ENCODE measurements around the gene BRD8.

The BRD8 gene

DNA sequence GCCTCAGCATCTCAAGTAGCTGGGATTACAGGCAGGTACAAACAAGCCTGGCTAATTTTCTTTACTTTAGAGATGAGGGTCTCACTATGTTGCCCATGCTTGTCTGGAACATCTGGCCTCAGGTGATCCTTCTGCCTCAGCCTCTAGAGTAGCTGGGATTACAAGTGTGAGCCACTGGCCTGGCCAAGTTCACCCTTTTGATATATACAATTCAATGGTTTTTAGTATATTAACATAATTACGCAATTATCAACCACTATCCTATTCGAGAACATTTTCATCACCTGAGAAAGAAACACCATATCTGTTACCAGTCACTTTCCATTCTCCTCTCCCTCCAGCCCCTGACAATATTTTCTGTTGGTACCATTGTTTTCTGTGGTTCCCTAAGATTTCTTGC lies 38.4 kb upstream of the BRD8 start:
- H3K9ac ChIP-seq (ENCODE audit: low read length) = no peak overlapping the region
- peaks cover 3% of the 10 kb centered on the region for H3K79me1 ChIP-seq (ENCODE audit: low read length)
- H3K4ac ChIP-seq (ENCODE audit: low read depth, low read length) = no peak overlapping the region
- H4K8ac ChIP-seq (ENCODE audit: low read depth, low read length) = no peak overlapping the region
- H3K4me1 ChIP-seq (ENCODE audit: control insufficient read depth in 1 of 2, insufficient read depth in 2 of 2, low read length in 2 of 2) = no peaks in the 10 kb centered on the region
- WGBS (ENCODE audit: extremely low coverage, insufficient coverage, insufficient read length) = no CpG with 5 or more reads among the region's 2 CpGs
- no peaks in the 10 kb centered on the region for H3K36me3 ChIP-seq (ENCODE audit: control insufficient read depth in 1 of 2, insufficient read depth in 2 of 2, low read length in 2 of 2)
- no peak overlapping the region for H3K27ac ChIP-seq (ENCODE audit: low read depth, low read length)
- H3K18ac ChIP-seq (ENCODE audit: low read length) = no peak overlapping the region
- no peak overlapping the region for H2BK12ac ChIP-seq (ENCODE audit: low read length)
- H3K79me2 ChIP-seq (ENCODE audit: control insufficient read depth, insufficient read depth, low read length, poor library complexity) = peaks cover 4% of the 10 kb centered on the region
- H3K4me3 ChIP-seq (ENCODE audit: low read depth, low read length) = no peak overlapping the region
- no peak overlapping the region for H3K4me2 ChIP-seq (ENCODE audit: low read length)
- no peaks in the 10 kb centered on the region for H3K9me3 ChIP-seq (ENCODE audit: insufficient read depth, low read depth, low read length)
- H3K27me3 ChIP-seq (ENCODE audit: insufficient read depth, low read length) = no peaks in the 10 kb centered on the region
- no peak overlapping the region for H4K91ac ChIP-seq (ENCODE audit: low read depth, low read length)
- no peak overlapping the region for H3K14ac ChIP-seq (ENCODE audit: low read length)
- H2AFZ ChIP-seq (ENCODE audit: insufficient read depth, low read length, poor library complexity) = no peak overlapping the region
- no peak overlapping the region for H3K23ac ChIP-seq (ENCODE audit: low read length)
- no peak overlapping the region for H2BK120ac ChIP-seq (ENCODE audit: insufficient read depth, low read length, poor library complexity)
- no peak for DNase-seq
- no peak overlapping the region for H4K12ac ChIP-seq (ENCODE audit: low read depth, low read length)
- no peak overlapping the region for H2AK5ac ChIP-seq (ENCODE audit: low read length)
- H2BK5ac ChIP-seq (ENCODE audit: low read depth, low read length, poor library complexity) = no peak overlapping the region

GRCh38 chr5:138213161-138214029 lies 35.0 kb upstream of the BRD8 start, which contains the start of gene CDC23:
Gene CDC23 (minus strand): TSS chr5:138213323. CDS start chr5:138213312, 11 bp downstream.
- Histone ChIP-seq H3K36me3 (ENCODE audit: control insufficient read depth in 1 of 2, insufficient read depth in 2 of 2, low read length in 2 of 2) (peaks cover 3 to 4% of the 10 kb centered on the region in 2 experiments), H2BK12ac (ENCODE audit: low read length) (no peak within 1 kb of the TSS), H2AK5ac (ENCODE audit: low read length) (peak within 1 kb of the TSS; percentile 11), H2AFZ (ENCODE audit: insufficient read depth, low read length, poor library complexity) (peak within 1 kb of the TSS; percentile 93), H3K27ac (ENCODE audit: low read depth, low read length) (no peak within 1 kb of the TSS), H3K14ac (ENCODE audit: low read length) (peak within 1 kb of the TSS; percentile 95), H2BK120ac (ENCODE audit: insufficient read depth, low read length, poor library complexity) (peak within 1 kb of the TSS; percentile 81), H3K23ac (ENCODE audit: low read length) (no peak within 1 kb of the TSS), H3K4me3 (ENCODE audit: low read depth, low read length) (peak within 1 kb of the TSS; percentile 89), H3K18ac (ENCODE audit: low read length) (peak within 1 kb of the TSS; percentile 92), H3K9ac (ENCODE audit: low read length) (peak within 1 kb of the TSS; percentile 81), H3K4me2 (ENCODE audit: low read length) (peak within 1 kb of the TSS; percentile 91), H3K79me1 (ENCODE audit: low read length) (peaks cover 3% of the 10 kb centered on the region), H4K8ac (ENCODE audit: low read depth, low read length) (peak within 1 kb of the TSS; percentile 98), H3K9me3 (ENCODE audit: insufficient read depth, low read depth, low read length) (peaks cover 1% of the 10 kb centered on the region), H4K91ac (ENCODE audit: low read depth, low read length) (peak within 1 kb of the TSS; percentile 87), H3K27me3 (ENCODE audit: insufficient read depth, low read length) (no peaks in the 10 kb centered on the region), H3K79me2 (ENCODE audit: control insufficient read depth, insufficient read depth, low read length, poor library complexity) (peaks cover 4% of the 10 kb centered on the region), H3K4ac (ENCODE audit: low read depth, low read length) (peak within 1 kb of the TSS; percentile 96), H2BK5ac (ENCODE audit: low read depth, low read length, poor library complexity) (peak within 1 kb of the TSS; percentile 62), H4K12ac (ENCODE audit: low read depth, low read length) (peak within 1 kb of the TSS; percentile 95), H3K4me1 (ENCODE audit: control insufficient read depth in 1 of 2, insufficient read depth in 2 of 2, low read length in 2 of 2) (no peaks in the 10 kb centered on the region)
- peak; percentile 98 to 100 for DNase-seq
- WGBS (ENCODE audit: extremely low coverage, insufficient coverage, insufficient read length) = no CpG with 5 or more reads among the region's 32 CpGs

DNA sequence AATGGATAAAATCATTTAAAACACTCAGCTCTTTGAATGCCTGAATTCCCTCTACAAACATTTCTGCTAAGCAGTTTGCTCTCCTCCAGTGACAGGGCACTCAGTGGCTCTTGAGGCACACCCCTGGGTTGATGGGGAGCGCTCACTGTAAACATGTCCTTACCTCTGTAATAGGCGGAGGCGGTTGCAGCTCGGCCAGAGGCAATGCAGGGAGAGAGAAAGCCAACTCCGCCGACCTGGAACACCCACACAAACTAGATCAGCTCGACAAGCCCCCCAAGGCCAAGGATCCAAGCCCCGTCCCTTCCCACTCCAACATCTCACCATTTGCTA lies 34.4 kb upstream of the BRD8 start:
- Histone ChIP-seq H3K18ac (ENCODE audit: low read length) (peak overlapping the region; percentile 92), H3K9ac (ENCODE audit: low read length) (peak overlapping the region; percentile 81), H3K14ac (ENCODE audit: low read length) (peak overlapping the region; percentile 95), H3K23ac (ENCODE audit: low read length) (no peak overlapping the region), H3K79me1 (ENCODE audit: low read length) (peaks cover 3% of the 10 kb centered on the region), H4K91ac (ENCODE audit: low read depth, low read length) (peak overlapping the region; percentile 87), H2BK12ac (ENCODE audit: low read length) (no peak overlapping the region), H3K4me1 (ENCODE audit: control insufficient read depth in 1 of 2, insufficient read depth in 2 of 2, low read length in 2 of 2) (no peaks in the 10 kb centered on the region), H2BK5ac (ENCODE audit: low read depth, low read length, poor library complexity) (peak overlapping the region; percentile 62), H3K4ac (ENCODE audit: low read depth, low read length) (peak overlapping the region; percentile 96), H2BK120ac (ENCODE audit: insufficient read depth, low read length, poor library complexity) (peak overlapping the region; percentile 81), H4K8ac (ENCODE audit: low read depth, low read length) (peak overlapping the region; percentile 98), H3K4me2 (ENCODE audit: low read length) (peak overlapping the region; percentile 91), H3K27ac (ENCODE audit: low read depth, low read length) (no peak overlapping the region), H4K12ac (ENCODE audit: low read depth, low read length) (peak overlapping the region; percentile 95), H3K36me3 (ENCODE audit: control insufficient read depth in 1 of 2, insufficient read depth in 2 of 2, low read length in 2 of 2) (peaks cover 3 to 4% of the 10 kb centered on the region in 2 experiments), H3K9me3 (ENCODE audit: insufficient read depth, low read depth, low read length) (peaks cover 1% of the 10 kb centered on the region), H2AFZ (ENCODE audit: insufficient read depth, low read length, poor library complexity) (peak overlapping the region; percentile 93), H3K27me3 (ENCODE audit: insufficient read depth, low read length) (no peaks in the 10 kb centered on the region), H3K4me3 (ENCODE audit: low read depth, low read length) (peak overlapping the region; percentile 89), H2AK5ac (ENCODE audit: low read length) (peak overlapping the region; percentile 11), H3K79me2 (ENCODE audit: control insufficient read depth, insufficient read depth, low read length, poor library complexity) (peaks cover 4% of the 10 kb centered on the region)
- no CpG with 5 or more reads among the region's 8 CpGs for whole genome bisulfite sequencing (ENCODE audit: extremely low coverage, insufficient coverage, insufficient read length)
- peak in 1 of 2 donors; percentile 21 for DNase-seq

- Histone ChIP-seq H4K8ac (ENCODE audit: low read depth, low read length) (no peak overlapping the region), H4K12ac (ENCODE audit: low read depth, low read length) (no peak overlapping the region), H3K4me3 (ENCODE audit: low read depth, low read length) (no peak overlapping the region), H3K79me2 (ENCODE audit: control insufficient read depth, insufficient read depth, low read length, poor library complexity) (peaks cover 4% of the 10 kb centered on the region), H3K18ac (ENCODE audit: low read length) (no peak overlapping the region), H3K27me3 (ENCODE audit: insufficient read depth, low read length) (no peaks in the 10 kb centered on the region), H3K23ac (ENCODE audit: low read length) (no peak overlapping the region), H2BK5ac (ENCODE audit: low read depth, low read length, poor library complexity) (no peak overlapping the region), H3K9me3 (ENCODE audit: insufficient read depth, low read depth, low read length) (peaks cover 1% of the 10 kb centered on the region), H2BK120ac (ENCODE audit: insufficient read depth, low read length, poor library complexity) (no peak overlapping the region), H3K14ac (ENCODE audit: low read length) (no peak overlapping the region), H3K4ac (ENCODE audit: low read depth, low read length) (no peak overlapping the region), H2AFZ (ENCODE audit: insufficient read depth, low read length, poor library complexity) (no peak overlapping the region), H4K91ac (ENCODE audit: low read depth, low read length) (no peak overlapping the region), H3K79me1 (ENCODE audit: low read length) (peaks cover 3% of the 10 kb centered on the region), H3K36me3 (ENCODE audit: control insufficient read depth in 1 of 2, insufficient read depth in 2 of 2, low read length in 2 of 2) (peaks cover 7 to 8% of the 10 kb centered on the region in 2 experiments), H3K9ac (ENCODE audit: low read length) (no peak overlapping the region), H2AK5ac (ENCODE audit: low read length) (no peak overlapping the region), H3K4me1 (ENCODE audit: control insufficient read depth in 1 of 2, insufficient read depth in 2 of 2, low read length in 2 of 2) (no peaks in the 10 kb centered on the region), H2BK12ac (ENCODE audit: low read length) (no peak overlapping the region), H3K4me2 (ENCODE audit: low read length) (no peak overlapping the region), H3K27ac (ENCODE audit: low read depth, low read length) (no peak overlapping the region)
- DNase-seq = no peak
- WGBS (ENCODE audit: extremely low coverage, insufficient coverage, insufficient read length) = no CpG with 5 or more reads among the region's 3 CpGs
Measured at GRCh38 chr5:138210985-138211384, 32.6 kb upstream of the BRD8 start.

All from trophoblast cell (in vitro differentiated cells and primary cell).